Keratinocyte (primary cell): ENCODE results near the gene FKBP10. TPM values are rescaled to one million over a fixed set of nuclear protein-coding genes. Genes with fewer than 3 reads are reported as not detected.

Experiments used
- DNase-seq: peaks from one replicate; pipeline ENCODE4 v3.0.0-alpha.2; 2011; ENCODE audit warnings: low read depth, missing footprints, low spot score
- FAIRE-seq: peaks from 2 replicates; lab custom pipeline; 2011; peaks lifted over from hg19 to GRCh38; lab: Jason Lieb, UNC
- H2AFZ ChIP-seq: 2 replicates; pipeline ENCODE4 v1.6.0; 2012; ENCODE audit warnings: low read length, control low read depth, inconsistent platforms; ENCODE audit not compliant: control insufficient read depth
- H3K27ac ChIP-seq: 2 replicates; pipeline ENCODE4 v1.5.1; 2011; ENCODE audit warnings: low read length; ENCODE audit not compliant: control insufficient read depth, insufficient read depth
- H3K27me3 ChIP-seq: 3 replicates; pipeline ENCODE4 v1.6.0; 2011; ENCODE audit warnings: low read length; ENCODE audit not compliant: control insufficient read depth, insufficient read depth; ENCODE audit errors: extremely low read depth
- H3K36me3 ChIP-seq, 2 experiments: 2 replicates in 1 of 2; 3 replicates in 1 of 2; pipeline ENCODE4 v1.5.1; 2011; ENCODE audit warnings: low read length in 2 of 2, mild to moderate bottlenecking in 1 of 2; ENCODE audit not compliant: control insufficient read depth in 2 of 2, insufficient read depth in 2 of 2; ENCODE audit errors: extremely low read depth in 1 of 2
- H3K4me1 ChIP-seq: 3 replicates; pipeline ENCODE4 v1.5.1; 2011; ENCODE audit warnings: low read length; ENCODE audit not compliant: control insufficient read depth, insufficient read depth; ENCODE audit errors: extremely low read depth
- H3K4me2 ChIP-seq: 3 replicates; pipeline ENCODE4 v1.6.0; 2011; ENCODE audit warnings: low read depth, low read length; ENCODE audit not compliant: control insufficient read depth, insufficient read depth; ENCODE audit errors: extremely low read depth
- H3K4me3 ChIP-seq, 3 experiments: fragments of 200-600 bp in 1 of 3; sonication (generic) in 1 of 3; 2 replicates in 2 of 3; 3 replicates in 1 of 3; pipeline ENCODE4 v1.5.1; 2011 to 2016; ENCODE audit warnings: low read length in 3 of 3, mild to moderate bottlenecking in 3 of 3, control low read depth in 2 of 3, inconsistent platforms in 1 of 3, low read depth in 1 of 3, mixed read lengths in 1 of 3, mixed run types in 1 of 3, moderate library complexity in 1 of 3; ENCODE audit not compliant: control insufficient read depth in 2 of 3, insufficient read depth in 2 of 3; ENCODE audit errors: extremely low read depth in 1 of 3
- H3K79me2 ChIP-seq: 2 replicates; pipeline ENCODE4 v1.6.0; 2012; ENCODE audit warnings: low read length; ENCODE audit not compliant: control insufficient read depth, insufficient read depth
- H3K9ac ChIP-seq: 3 replicates; pipeline ENCODE4 v1.6.0; 2011; ENCODE audit warnings: low read length; ENCODE audit not compliant: control insufficient read depth, insufficient read depth; ENCODE audit errors: extremely low read depth
- H3K9me1 ChIP-seq: 3 replicates; pipeline ENCODE4 v1.6.0; 2011; ENCODE audit warnings: low read length; ENCODE audit not compliant: control insufficient read depth, insufficient read depth; ENCODE audit errors: extremely low read depth
- H3K9me3 ChIP-seq: 2 replicates; pipeline ENCODE4 v1.5.1; 2012; ENCODE audit warnings: low read depth, low read length; ENCODE audit not compliant: control insufficient read depth
- H4K20me1 ChIP-seq: 3 replicates; pipeline ENCODE4 v1.6.0; 2011; ENCODE audit warnings: low read length; ENCODE audit not compliant: control insufficient read depth, insufficient read depth; ENCODE audit errors: extremely low read depth
- EZH2 ChIP-seq: IDR thresholded peaks from one replicate; pipeline ENCODE4 v1.6.1; 2012; ENCODE audit warnings: inconsistent platforms, mild to moderate bottlenecking, low read length, moderate library complexity
- dilution Hi-C: fragments of 300-500 bp; cut with MboI; formaldehyde crosslinking; loops from one replicate; pipeline ENCODE4 v1.7.0; 2020; ENCODE audit warnings: low sequenced_read_pairs; ENCODE audit not compliant: extremely low pct_ligation_motif_present
- polyA plus RNA-seq, 5 experiments: library from polyadenylated mRNA; depleted of rRNA in 3 of 5; stranded (reverse) in 3 of 5; stranded (forward) in 1 of 5; unstranded in 1 of 5; fragments of >200 nt; gene quantifications; 1 replicate in 1 of 5; 2 replicates in 3 of 5; 3 replicates in 1 of 5; pipeline versions ENCODE4 v1.2.1 to v1.2.3, GENCODE V29; 2011 to 2012; ENCODE audit warnings: missing spikeins in 2 of 5, low read depth in 1 of 5, low replicate concordance in 1 of 5
- TF ChIP-seq, protein P1 (sequence below), 3 experiments: IDR thresholded peaks in 1 of 3; conservative IDR thresholded peaks in 1 of 3; optimal IDR thresholded peaks in 1 of 3; 2 replicates in 2 of 3; 3 replicates in 1 of 3; pipeline versions ENCODE3 to v1.5.1; 2011; ENCODE audit warnings: low read length in 3 of 3, mild to moderate bottlenecking in 3 of 3, moderate library complexity in 2 of 3, control low read depth in 1 of 3, inconsistent platforms in 1 of 3; ENCODE audit not compliant: insufficient read depth in 2 of 3; ENCODE audit errors: extremely low read depth in 1 of 3

The FKBP10 gene
- polyA plus RNA-seq, 1 donor (not counting 4 experiments of a cell fraction or from before 2014, with no cell fraction given) = 0.38 TPM

DNA sequence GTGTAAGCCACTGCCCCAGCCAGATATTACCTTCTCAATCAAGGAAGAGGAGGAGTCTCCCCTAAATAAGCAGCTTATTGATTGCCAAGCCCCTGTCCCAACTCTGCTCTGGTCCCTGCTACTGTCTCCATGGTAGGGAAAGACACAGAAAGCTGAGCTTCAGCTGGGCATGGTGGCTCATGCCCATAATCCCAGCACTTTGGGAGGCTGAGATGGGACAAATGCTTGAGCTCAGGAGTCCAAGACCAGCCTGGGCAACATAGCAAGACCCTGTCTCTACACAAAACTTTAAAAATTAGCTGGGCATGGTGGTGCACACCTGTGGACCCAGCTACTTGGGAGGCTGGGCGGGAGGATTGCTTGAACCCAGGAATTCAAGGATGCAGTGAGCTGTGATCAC lies 32.9 kb upstream of the FKBP10 start:
- Histone ChIP-seq H3K4me3 (no peak overlapping the region), H3K4me2 (no peak overlapping the region), H4K20me1 (peaks cover 34% of the 10 kb centered on the region), H3K9me3 (no peaks in the 10 kb centered on the region), H3K79me2 (peaks cover 92% of the 10 kb centered on the region), H2AFZ (no peak overlapping the region), H3K9me1 (peaks cover 7% of the 10 kb centered on the region), H3K27me3 (no peaks in the 10 kb centered on the region), H3K27ac (no peak overlapping the region), H3K4me1 (peaks cover 68% of the 10 kb centered on the region), H3K9ac (no peak overlapping the region), H3K36me3 (peaks cover 20 to 43% of the 10 kb centered on the region in 2 experiments)
- dilution Hi-C loops = no loop called here
- no peak for TF ChIP-seq EZH2
- TF ChIP-seq, protein P1, sequence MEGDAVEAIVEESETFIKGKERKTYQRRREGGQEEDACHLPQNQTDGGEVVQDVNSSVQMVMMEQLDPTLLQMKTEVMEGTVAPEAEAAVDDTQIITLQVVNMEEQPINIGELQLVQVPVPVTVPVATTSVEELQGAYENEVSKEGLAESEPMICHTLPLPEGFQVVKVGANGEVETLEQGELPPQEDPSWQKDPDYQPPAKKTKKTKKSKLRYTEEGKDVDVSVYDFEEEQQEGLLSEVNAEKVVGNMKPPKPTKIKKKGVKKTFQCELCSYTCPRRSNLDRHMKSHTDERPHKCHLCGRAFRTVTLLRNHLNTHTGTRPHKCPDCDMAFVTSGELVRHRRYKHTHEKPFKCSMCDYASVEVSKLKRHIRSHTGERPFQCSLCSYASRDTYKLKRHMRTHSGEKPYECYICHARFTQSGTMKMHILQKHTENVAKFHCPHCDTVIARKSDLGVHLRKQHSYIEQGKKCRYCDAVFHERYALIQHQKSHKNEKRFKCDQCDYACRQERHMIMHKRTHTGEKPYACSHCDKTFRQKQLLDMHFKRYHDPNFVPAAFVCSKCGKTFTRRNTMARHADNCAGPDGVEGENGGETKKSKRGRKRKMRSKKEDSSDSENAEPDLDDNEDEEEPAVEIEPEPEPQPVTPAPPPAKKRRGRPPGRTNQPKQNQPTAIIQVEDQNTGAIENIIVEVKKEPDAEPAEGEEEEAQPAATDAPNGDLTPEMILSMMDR (optimal IDR thresholded peaks at IDR 0.05 in 1 of 3, IDR thresholded peaks at IDR 0.05 in 1 of 3, conservative IDR thresholded peaks at IDR 0.05 in 1 of 3; ENCODE audit: extremely low read depth in 1 of 3, insufficient read depth in 2 of 3, low read length in 3 of 3) = no peak
- FAIRE-seq = no peak
- DNase-seq = no peak

GRCh38 chr17:41781404-41782110 lies 31.2 kb upstream of the FKBP10 start:
- peaks cover 18 to 29% of the 10 kb centered on the region in 2 experiments for H3K36me3 ChIP-seq
- H3K9me3 ChIP-seq = no peaks in the 10 kb centered on the region
- dilution Hi-C loops = no loop called here
- TF ChIP-seq, protein P1 (optimal IDR thresholded peaks at IDR 0.05 in 1 of 3, IDR thresholded peaks at IDR 0.05 in 1 of 3, conservative IDR thresholded peaks at IDR 0.05 in 1 of 3; ENCODE audit: extremely low read depth in 1 of 3, insufficient read depth in 2 of 3, low read length in 3 of 3) = no peak
- TF ChIP-seq EZH2 = no peak
- H3K9me1 ChIP-seq = peaks cover 7% of the 10 kb centered on the region
- peaks cover 30% of the 10 kb centered on the region for H4K20me1 ChIP-seq
- H3K4me1 ChIP-seq = peaks cover 53% of the 10 kb centered on the region
- no peaks in the 10 kb centered on the region for H3K27me3 ChIP-seq
- H3K27ac ChIP-seq = peak overlapping the region; percentile 41
- peaks cover 84% of the 10 kb centered on the region for H3K79me2 ChIP-seq
- peak overlapping the region; percentile 100 for H3K4me2 ChIP-seq
- H3K4me3 ChIP-seq = peak overlapping the region in 1 of 3 experiments; percentile 60
- no peak for FAIRE-seq
- H3K9ac ChIP-seq = peak overlapping the region; percentile 90
- no peak for DNase-seq
- H2AFZ ChIP-seq = no peak overlapping the region
